Measurements from ENCODE around the gene DOHH.

DOHH gene

DNA sequence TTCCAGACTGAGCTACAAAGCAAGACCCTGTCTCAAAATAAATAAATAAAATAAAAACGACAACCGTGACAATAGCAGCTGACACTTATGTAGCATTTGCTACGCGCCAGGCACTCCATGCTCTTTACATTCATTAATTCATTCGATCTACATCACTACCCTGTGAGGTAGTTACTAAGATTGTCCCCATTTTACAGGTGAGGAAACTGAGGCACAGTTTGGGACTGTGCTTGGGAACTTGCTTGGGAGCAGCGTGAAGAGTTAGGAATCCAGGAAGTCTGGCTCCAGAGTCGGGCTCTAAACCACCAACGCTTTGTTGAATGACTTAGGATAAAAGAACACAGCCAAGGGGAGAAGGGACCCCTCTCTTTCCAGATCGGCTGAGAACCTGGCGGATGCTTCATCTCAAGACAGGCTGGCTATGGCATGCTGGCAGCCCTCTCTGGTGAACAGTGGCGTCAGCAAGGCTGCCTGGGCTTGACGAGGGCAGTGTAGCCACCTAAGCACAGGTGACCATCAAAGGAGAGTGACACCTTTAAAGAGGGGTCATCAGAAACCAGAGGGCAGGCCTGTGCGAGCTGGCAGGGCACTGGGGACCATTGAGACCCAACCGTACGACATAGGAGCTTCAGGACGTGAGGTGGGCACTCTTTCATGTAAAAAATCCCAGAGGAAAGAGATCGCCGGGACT is 591 bp downstream of the DOHH start:
- peak; percentile 49 for DNase-seq

DNA sequence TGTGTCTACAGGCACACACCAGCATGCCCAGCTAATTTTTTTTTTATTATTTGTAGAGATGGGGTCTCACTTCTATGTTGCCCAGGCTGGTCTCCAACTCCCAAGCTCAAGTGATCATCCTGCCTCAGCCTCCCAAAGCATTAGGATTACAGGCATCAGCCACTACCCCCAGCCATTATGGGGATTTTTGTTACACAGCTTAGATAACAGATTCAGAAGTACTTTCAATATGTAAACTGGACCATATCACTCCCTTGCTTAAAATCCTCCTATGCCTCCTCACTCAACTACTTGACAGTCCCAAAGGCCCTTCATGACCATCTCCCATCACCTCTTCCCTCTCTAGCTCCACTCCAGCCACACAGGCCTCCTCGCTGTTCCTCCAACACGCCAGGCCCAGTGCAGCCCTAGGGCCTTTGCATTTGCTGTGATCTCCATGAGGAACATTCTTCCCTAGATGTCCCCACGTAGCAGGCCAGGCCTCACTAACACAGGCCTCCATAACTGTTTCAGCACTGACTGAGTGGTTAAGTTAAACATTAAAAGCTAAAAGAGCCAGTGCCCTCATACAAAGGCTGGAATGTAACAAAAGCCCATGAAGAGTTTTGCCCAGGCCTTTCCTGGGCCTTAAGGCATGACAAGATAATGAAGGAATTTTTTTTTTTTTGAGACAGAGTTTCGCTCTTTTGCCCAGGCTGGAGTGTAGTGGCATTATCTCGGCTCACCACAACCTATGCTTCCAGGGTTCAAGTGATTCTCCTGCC is 2.5 kb downstream of the DOHH start:
- DNase-seq, result no peak

GRCh38 chr19:3496392-3497273 is 3.8 kb downstream of the DOHH start:
- no peak for DNase-seq

- DNase-seq, result peak; percentile 51
Measured at GRCh38 chr19:3494559-3494958, 5.9 kb downstream of the DOHH start.

DNA sequence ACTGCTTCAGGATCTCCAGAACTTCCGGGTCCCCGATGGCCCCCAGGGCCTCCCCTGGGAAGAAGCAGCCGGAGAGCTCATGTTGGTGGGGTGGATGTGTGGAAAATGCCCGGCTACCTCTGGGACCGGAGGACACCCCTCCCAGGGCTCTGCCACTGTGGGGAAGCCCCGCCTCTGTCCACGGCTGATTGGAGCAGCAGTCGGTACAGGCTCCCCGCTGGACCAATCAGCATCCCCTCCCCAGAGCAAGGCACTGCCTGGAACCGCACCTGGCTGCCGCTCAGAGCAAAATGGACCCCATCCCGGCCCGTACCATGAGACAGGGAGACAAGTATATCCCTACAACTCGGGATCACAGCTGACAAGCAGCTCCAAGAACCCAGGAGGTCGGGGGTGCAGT is 6.4 kb downstream of the DOHH start:
- DNase-seq, result peak; percentile 73

GRCh38 chr19:3493651-3494050 is 6.8 kb downstream of the DOHH start:
- no peak for DNase-seq

DNA sequence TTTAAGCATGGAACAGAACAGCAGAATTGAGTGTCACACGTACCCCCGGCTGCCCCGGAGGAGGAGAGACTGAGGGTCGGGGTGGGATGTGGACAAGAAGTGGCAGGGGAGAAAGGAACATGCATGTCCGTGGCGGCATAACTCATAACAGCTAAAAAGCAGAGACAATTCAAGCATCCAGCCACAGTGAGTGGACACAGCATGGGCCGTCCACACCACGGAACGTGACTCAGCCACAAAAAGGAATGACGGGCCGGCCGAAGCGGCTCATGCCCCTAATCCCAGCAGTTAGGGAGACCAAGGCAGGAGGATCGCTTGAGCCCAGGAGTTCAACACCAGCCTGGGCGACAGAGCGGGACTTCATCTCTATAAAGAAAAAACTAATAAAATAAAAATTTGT is 7.6 kb downstream of the DOHH start:
- DNase-seq, result no peak

DNA sequence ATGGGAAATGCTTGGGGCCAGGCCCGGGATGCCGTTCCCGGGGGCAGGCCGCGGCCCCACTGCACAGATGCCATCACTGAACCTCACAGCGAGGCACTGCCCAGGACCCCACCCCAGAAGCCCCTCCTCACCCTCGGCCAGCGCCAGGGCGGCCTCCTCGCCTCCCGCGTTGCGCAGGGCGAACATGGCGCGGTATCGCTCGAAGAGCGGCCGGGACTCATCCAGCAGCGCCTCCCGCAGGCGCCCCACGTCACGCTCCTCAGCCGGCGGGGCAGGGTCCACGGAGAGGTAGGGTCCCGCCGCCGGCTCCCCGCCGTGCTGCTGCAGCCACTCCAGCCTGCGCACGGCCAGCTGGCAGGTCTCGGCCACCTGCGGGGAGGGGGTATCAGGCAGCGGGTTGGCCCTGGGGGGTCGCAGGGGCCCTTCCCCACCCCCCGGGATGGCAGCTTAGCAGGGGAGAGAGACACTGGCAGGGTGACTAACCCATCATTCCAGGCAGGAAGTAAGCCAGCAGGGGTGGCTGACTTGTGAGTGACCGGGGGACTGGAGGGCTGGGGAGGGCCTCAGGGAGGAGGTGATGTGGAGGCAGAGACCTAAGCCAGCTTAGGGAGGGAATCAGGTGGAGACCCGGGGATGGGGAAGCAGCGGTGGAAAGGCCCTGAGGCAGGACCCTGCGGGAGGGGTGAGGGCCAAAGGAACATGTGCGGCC is 8.2 kb downstream of the DOHH start:
- no peak for DNase-seq

DNA sequence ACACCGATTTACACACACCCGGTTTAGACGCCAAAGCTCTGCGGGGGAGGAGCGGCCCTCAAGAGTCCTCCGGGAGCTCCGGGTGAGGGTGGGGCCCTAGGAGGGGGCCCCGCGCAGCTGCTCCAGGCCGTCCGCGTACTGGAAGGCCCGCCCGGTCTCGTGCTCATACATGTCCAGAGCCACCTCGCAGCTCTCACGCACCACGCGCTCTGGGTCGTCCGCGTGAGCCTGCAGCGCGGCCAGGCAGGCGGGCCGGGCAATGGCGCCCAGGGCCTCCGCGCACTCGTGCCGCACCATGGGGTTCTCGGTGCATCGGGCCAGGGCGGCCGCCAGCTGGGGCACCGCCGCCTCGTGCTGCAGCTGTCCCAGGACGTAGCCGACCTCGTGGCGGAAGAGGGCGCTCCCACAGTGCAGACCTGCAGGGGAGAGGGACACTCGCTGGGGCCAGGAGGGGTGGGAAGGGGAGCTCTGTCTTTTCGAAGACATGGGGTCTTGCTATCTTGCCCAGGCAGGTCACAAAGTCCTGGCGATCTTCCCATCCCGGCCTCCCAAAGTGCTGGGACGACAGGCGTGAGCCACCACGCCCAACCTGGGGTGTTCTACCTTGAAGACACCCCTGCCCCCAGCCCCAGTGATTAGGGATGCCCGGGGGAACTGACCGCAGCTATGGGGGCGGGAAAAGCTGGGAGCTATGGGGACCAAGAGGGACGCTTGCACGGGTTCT is 8.9 kb downstream of the DOHH start:
- DNase-seq, result no peak

DNA sequence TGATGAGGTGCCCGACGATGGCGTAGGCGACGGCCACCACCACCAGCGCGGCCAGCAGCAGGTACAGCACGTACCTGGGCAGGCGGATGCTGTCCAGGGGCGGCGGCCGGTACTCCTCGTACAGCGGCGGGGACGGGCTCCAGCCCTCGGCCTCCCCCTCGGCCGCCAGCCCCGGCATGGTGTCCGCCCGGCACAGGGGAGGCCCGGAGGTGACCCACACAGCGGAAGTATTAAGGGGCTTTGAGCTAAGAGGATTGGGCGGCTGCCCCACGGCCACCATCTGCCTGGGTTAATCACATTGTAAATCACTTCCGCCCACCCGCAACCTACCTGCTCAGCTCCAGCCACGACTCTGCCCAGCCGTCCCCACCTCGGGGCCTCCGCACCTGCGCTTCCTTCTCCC is 17.2 kb downstream of the DOHH start, which contains the start of gene SMIM44:
TSS of gene SMIM44 (minus strand) at position 216 of the 403 bp plus-strand sequence. CDS start at position 178, 38 bp downstream.
- no peak for DNase-seq

GRCh38 chr19:3482507-3483225 is 17.8 kb downstream of the DOHH start:
- DNase-seq, result no peak

- DNase-seq, result no peak
Measured at GRCh38 chr19:3481241-3482090, 19.0 kb downstream of the DOHH start.

GRCh38 chr19:3480383-3481091 is 19.9 kb downstream of the DOHH start, which contains the start of gene SMIM24:
Gene SMIM24 (minus strand): TSS chr19:3480525. CDS start chr19:3480463, 62 bp downstream.
- no peak for DNase-seq

DNA sequence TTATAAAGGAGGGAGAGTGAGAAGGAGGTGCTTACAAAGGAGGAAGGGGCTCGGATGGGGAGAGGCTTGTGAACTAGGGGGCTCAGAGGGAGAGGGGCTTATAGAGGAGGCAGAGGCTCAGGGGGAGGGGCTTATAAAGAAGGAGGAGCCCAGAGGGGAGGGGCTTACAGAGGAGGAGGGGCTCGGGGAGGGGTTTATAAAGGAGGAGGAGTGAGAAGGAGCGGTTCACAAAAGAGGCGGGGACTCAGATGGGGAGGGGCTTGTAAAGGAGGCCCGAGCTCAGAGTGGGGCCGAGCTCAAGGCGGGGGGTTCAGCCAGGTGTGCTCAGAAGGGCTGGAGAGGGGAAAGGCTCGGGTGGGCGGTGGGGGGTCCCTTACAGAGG is 20.6 kb downstream of the DOHH start:
- no peak for DNase-seq

GRCh38 chr19:3479177-3479833 is 21.2 kb downstream of the DOHH start:
- DNase-seq, result peak; percentile 51

DNA sequence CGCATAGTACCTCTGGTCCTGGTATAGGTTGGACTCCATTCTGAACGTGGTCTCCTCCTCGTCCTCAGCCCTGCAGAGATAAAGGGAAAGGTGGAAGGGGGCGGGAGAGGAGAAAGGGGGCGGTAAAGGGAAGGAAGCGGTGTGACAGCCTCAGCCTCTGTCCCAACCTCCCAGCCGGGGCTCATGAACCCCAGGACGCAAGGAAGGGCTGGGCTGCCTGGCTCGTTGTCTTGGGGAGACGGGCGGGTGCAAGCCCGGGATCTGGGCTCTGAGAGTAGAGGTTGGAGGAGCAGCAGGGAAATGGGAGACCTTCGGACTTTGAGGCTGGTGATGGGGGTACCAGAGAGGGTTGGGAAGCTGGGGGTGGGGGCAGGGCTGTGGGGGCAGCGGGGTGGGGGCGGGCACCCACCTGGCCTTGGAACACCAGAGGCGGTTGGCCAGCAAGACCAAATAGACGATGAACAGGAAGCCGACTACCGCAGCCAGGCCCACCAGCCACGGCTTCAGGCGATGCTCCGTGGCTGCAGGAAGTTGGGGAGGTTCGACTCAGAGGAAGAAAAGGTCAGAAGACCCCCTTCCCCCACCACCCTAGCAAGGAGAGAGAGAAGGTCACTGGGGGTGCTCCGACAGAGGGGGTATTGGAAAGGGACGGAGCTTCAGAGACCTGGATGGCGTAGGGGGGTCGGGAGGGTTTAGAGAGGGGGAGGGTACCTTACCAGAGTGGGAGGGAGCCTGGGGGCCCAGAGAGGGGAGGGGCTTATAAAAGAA is 21.9 kb downstream of the DOHH start:
- no peak for DNase-seq

GRCh38 chr19:3477951-3478350 is 22.5 kb downstream of the DOHH start:
- DNase-seq, result no peak

- no peak for DNase-seq
Measured at GRCh38 chr19:3477506-3477905, 23.0 kb downstream of the DOHH start.
